GM06990 (cell line): ENCODE measurements around the gene EYA2.

Source experiments
- DNase-seq: peaks from one replicate; pipeline ENCODE4 v3.0.0-alpha.2; 2011; ENCODE audit not compliant: insufficient read length; ENCODE audit errors: extremely low read depth
- H3K27me3 ChIP-seq: replicated peaks from 2 replicates; pipeline ENCODE4 v1.6.0; 2011; ENCODE audit warnings: low read length; ENCODE audit not compliant: control insufficient read depth, insufficient read depth
- H3K36me3 ChIP-seq: 2 replicates; pipeline ENCODE4 v1.5.1; 2011; ENCODE audit warnings: low read length; ENCODE audit not compliant: control insufficient read depth, insufficient read depth
- H3K4me3 ChIP-seq: replicated peaks from 2 replicates; pipeline ENCODE4 v1.5.1; 2011; ENCODE audit warnings: low read depth, mild to moderate bottlenecking, control low read depth, low read length
- TF ChIP-seq, protein P1 (sequence below): IDR thresholded peaks from 2 replicates; pipeline ENCODE4 v1.5.1; 2011; ENCODE audit warnings: low read length, control low read depth, mild to moderate bottlenecking, inconsistent platforms; ENCODE audit not compliant: insufficient read depth, poor library complexity, severe bottlenecking

The EYA2 gene

DNA sequence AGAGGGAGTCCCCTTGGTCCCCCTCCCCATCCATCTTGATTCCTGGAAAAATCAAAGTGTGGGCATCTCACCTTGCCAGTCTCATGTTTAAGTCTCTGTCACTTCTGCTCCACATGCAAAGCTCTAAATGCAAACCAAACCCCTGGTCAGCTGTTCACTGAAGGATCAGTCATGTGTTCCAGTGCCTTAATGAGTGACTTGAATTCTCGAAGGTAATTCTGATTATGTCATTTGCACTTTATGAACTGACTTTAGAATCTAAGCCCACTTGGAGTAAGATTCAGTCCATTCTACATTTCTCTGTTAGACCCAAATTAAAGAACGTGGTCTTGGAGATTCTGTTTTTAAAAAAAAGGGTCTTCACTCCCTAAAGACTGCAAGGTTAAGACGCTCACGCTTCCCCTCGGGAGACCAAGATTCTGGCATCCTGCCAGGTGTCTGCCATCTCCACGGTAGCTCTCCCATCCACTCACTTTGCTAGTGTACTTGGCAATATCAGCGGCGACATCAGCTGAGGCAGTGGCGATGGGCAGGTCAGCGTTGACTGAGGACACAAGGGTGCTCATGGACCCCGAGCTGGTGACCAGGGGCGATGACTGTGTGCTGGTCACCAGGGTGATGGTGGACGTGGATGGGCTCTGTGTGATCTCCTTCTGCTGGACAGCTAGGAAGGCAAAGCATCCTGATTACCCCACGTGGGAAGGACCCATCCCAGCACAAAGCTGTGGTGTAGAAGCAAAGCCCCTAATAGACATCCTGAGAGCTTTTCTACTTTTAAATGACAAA is 341.4 kb downstream of the EYA2 start:
- DNase-seq = no peak
- no peak overlapping the region for H3K4me3 ChIP-seq
- no peaks in the 10 kb centered on the region for H3K27me3 ChIP-seq
- TF ChIP-seq, protein P1, sequence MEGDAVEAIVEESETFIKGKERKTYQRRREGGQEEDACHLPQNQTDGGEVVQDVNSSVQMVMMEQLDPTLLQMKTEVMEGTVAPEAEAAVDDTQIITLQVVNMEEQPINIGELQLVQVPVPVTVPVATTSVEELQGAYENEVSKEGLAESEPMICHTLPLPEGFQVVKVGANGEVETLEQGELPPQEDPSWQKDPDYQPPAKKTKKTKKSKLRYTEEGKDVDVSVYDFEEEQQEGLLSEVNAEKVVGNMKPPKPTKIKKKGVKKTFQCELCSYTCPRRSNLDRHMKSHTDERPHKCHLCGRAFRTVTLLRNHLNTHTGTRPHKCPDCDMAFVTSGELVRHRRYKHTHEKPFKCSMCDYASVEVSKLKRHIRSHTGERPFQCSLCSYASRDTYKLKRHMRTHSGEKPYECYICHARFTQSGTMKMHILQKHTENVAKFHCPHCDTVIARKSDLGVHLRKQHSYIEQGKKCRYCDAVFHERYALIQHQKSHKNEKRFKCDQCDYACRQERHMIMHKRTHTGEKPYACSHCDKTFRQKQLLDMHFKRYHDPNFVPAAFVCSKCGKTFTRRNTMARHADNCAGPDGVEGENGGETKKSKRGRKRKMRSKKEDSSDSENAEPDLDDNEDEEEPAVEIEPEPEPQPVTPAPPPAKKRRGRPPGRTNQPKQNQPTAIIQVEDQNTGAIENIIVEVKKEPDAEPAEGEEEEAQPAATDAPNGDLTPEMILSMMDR = no peak
- H3K36me3 ChIP-seq = peaks cover 37% of the 10 kb centered on the region

DNA sequence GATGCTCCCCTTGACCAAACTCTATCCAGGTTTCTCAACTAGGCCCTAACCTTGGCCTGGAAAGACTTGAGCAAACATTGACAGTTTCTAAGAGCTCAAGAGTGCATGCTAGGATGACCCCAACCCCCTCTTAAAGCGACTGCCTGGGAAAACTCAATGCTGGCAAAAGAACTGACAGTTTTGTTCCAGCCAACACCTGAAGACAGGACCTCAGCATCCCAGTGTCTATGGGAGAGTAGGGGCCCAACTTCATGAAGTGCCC is 341.9 kb downstream of the EYA2 start:
- TF ChIP-seq, protein P1 = no peak
- DNase-seq = no peak
- H3K36me3 ChIP-seq = peaks cover 38% of the 10 kb centered on the region
- no peaks in the 10 kb centered on the region for H3K27me3 ChIP-seq
- no peak overlapping the region for H3K4me3 ChIP-seq

DNA sequence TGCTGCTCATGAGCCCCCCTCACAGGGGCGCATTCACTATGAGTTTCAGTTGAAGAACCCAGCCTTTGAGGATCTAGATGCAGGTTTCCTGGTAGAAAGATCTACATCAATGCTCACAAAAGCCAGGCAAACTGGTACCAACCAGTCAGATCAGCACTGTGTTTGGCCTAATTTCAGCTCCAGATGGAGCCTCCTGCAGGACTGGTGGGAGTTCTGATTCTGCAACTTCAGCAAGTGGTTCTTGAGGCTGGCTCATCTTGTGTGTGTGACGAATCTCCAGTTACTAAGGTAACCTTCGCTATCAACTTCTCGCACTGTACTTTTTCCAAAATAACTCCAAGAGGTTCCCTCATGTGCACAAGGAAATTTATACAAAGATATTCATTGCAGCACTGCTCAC is 343.1 kb downstream of the EYA2 start:
- peaks cover 41% of the 10 kb centered on the region for H3K36me3 ChIP-seq

More for the DNA sequence above, 343.1 kb downstream of the EYA2 start:
- H3K27me3 ChIP-seq = no peaks in the 10 kb centered on the region
- DNase-seq = no peak
- no peak overlapping the region for H3K4me3 ChIP-seq
- TF ChIP-seq, protein P1 = no peak
